ENCODE data around the gene PROSER3. TPM values are rescaled to one million over a fixed set of nuclear protein-coding genes. Genes with fewer than 3 reads are reported as not detected.
A peak's percentile ranks its signal among the peaks of the same experiment; 100 is the strongest.

PROSER3 gene
- total and polyA plus RNA-seq, 2 donors (not counting 1 experiment from before 2014, with no cell fraction given) = 26.0 to 61.0 TPM

- peak overlapping the region in 4 of 5 experiments; percentile 81 to 93 (median 84) for H3K4me3 ChIP-seq (ENCODE audit: control extremely low read depth in 1 of 5, extremely low read depth in 1 of 5, insufficient read depth in 1 of 5, low read depth in 2 of 5, low read length in 4 of 5)
- H3K4me2 ChIP-seq (replicated peaks; ENCODE audit: low read depth, low read length, poor library complexity, severe bottlenecking) = peak overlapping the region; percentile 100
- peaks cover 34% of the 10 kb centered on the region for H4K20me1 ChIP-seq (ENCODE audit: control insufficient read depth, insufficient read depth, low read length, poor library complexity, severe bottlenecking)
- Mint-ChIP-seq H3K4me1 (peaks cover 52% of the 10 kb centered on the region), H3K27ac (peak overlapping the region; percentile 50), H3K4me3 (peak overlapping the region; percentile 61), H3K27me3 (no peaks in the 10 kb centered on the region), H3K9me3 (ENCODE audit: insufficient read depth) (no peaks in the 10 kb centered on the region)
- ChIA-PET POLR2A (interaction anchor here (0.7 to 1.5 kb wide), 4 partner anchors 9 to 23 kb away, joined by 3 to 10 read pairs (median 3); partner anchors contain the start of gene LIN37), CTCF (interaction anchor here (1.1 to 1.6 kb wide), 4 partner anchors 9 to 37 kb away, joined by 3 to 7 read pairs (median 4); partner anchors contain the start of gene LIN37)
- no peak overlapping the region for H3K27ac ChIP-seq (ENCODE audit: low read length in 2 of 2)
- H3K9ac ChIP-seq (ENCODE audit: low read length) = peak overlapping the region; percentile 91
- ATAC-seq (ENCODE audit: low read depth) (no peak), DNase-seq (no peak)
- H3K36me3 ChIP-seq (replicated peaks in 1 of 2; ENCODE audit: control extremely low read depth in 1 of 2, control insufficient read depth in 1 of 2, extremely low read depth in 1 of 2, insufficient read depth in 2 of 2, low read length in 1 of 2) = peaks cover 0 to 43% of the 10 kb centered on the region in 2 experiments
- intact Hi-C loops (cut with micrococcal nuclease) = loop anchor here (1.0 to 10.0 kb wide), 8 partner anchors 19 to 475 kb away; partner anchors contain the start of genes ARHGAP33, PROSER3, ZNF146 and ZNF565
- H3K4me1 ChIP-seq (ENCODE audit: control insufficient read depth in 2 of 2, insufficient read depth in 2 of 2, low read length in 2 of 2) = peaks cover 34 to 62% of the 10 kb centered on the region in 2 donors
- H2AFZ ChIP-seq (ENCODE audit: insufficient read depth, low read depth, low read length, poor library complexity, severe bottlenecking) = no peak overlapping the region
- 92% methylated on average over 24 of the region's 29 CpGs for WGBS (ENCODE audit: insufficient coverage)
- H3K9me3 ChIP-seq (ENCODE audit: control extremely low read depth in 1 of 3, control insufficient read depth in 2 of 3, insufficient read depth in 1 of 3, low read length in 2 of 3) = no peaks in the 10 kb centered on the region
- H3K27me3 ChIP-seq (replicated peaks in 1 of 4; ENCODE audit: control extremely low read depth in 1 of 4, control insufficient read depth in 3 of 4, insufficient read depth in 4 of 4, low read length in 3 of 4) = no peaks in the 10 kb centered on the region
- H3K79me2 ChIP-seq (ENCODE audit: control insufficient read depth, insufficient read depth, low read length) = peaks cover 49% of the 10 kb centered on the region
- TF ChIP-seq EZH2 (IDR thresholded peaks at IDR 0.05; ENCODE audit: borderline replicate concordance, insufficient read depth, low read depth, low read length, poor library complexity, severe bottlenecking) = no peak
- no peak for TF ChIP-seq CTCF (IDR thresholded peaks at IDR 0.05)
Observed at GRCh38 chr19:35739275-35740107, 18.5 kb upstream of the PROSER3 start.

Measured in B cell (primary cell).